ENCODE data around the gene CHI3L1.

Gene CHI3L1

DNA sequence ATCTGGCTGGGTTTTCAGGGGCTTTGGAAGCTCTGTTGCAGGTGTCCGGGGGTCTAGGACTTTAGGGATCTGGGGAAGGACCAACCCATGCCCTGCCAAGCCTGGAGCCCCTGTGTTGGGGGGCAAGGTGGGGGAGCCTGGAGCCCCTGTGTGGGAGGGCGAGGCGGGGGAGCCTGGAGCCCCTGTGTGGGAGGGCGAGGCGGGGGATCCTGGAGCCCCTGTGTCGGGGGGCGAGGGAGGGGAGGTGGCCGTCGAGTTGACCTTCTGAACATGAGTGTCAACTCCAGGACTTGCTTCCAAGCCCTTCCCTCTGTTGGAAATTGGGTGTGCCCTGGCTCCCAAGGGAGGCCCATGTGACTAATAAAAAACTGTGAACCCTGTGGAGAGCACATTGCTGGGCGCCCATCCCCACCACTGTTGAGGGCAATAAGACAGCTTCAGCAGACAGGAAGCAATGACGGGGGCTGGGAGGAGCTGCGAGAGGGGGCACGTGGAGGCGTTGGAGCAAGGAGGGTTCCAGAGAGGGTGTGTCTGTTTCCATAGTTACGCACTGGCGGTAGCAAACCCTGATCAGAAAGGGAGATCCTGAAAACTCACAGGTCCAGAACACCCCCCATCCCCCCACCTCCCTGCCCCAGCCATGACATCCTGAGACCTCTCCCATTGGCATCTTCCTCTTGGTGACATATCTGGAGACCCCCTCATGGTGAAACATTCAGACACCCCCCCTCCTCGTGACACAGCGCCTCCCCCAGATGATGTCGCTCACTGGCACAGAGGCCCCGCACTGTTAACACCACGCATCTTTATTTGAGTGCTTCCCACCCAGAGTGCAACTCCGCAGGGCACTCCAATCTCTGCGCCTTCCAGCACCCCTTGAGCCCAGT lies 19.2 kb downstream of the CHI3L1 start:
- DNase-seq = no peak

DNA sequence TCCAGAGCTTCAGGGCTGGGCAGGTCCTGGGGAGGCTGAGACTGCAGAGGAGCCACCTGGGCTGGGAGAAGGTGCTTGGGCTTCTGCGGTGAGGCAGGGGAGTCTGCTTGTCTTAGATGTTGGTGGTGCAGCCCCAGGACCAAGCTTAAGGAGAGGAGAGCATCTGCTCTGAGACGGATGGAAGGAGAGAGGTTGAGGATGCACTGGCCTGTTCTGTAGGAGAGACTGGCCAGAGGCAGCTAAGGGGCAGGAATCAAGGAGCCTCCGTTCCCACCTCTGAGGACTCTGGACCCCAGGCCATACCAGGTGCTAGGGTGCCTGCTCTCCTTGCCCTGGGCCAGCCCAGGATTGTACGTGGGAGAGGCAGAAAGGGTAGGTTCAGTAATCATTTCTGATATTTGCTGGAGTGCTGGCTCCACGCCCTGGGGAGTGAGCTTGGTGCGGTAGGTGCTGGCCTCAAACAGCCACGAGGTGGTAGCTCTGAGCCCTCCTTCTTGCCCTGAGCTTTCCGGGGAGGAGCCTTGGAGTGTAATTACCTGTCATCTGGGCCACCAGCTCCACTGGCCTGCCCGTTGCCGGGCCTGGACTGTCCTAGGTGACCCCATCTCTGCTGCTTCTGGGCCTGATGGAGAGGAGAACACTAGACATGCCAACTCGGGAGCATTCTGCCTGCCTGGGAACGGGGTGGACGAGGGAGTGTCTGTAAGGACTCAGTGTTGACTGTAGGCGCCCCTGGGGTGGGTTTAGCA lies 20.1 kb downstream of the CHI3L1 start:
- DNase-seq = no peak

GRCh38 chr1:203165800-203166161 lies 20.7 kb downstream of the CHI3L1 start:
- DNase-seq = no peak

DNA sequence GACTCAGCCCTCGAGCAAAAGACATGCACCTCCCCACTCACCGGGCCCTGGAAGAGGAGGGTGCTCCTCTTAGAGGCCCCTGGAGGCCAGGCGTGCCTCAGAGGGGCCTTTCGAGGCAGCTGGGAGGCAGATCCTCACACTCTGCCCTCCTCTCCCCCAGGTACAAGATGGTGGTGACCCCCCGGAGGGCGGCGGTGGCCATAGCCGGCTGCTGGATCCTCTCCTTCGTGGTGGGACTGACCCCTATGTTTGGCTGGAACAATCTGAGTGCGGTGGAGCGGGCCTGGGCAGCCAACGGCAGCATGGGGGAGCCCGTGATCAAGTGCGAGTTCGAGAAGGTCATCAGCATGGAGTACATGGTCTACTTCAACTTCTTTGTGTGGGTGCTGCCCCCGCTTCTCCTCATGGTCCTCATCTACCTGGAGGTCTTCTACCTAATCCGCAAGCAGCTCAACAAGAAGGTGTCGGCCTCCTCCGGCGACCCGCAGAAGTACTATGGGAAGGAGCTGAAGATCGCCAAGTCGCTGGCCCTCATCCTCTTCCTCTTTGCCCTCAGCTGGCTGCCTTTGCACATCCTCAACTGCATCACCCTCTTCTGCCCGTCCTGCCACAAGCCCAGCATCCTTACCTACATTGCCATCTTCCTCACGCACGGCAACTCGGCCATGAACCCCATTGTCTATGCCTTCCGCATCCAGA lies 21.3 kb downstream of the CHI3L1 start:
- no peak for DNase-seq

GRCh38 chr1:203163891-203164635 lies 22.4 kb downstream of the CHI3L1 start:
- no peak for DNase-seq

- no peak for DNase-seq
These were observed 24.1 kb downstream of the CHI3L1 start for GRCh38 chr1:203162403-203162802.

DNA sequence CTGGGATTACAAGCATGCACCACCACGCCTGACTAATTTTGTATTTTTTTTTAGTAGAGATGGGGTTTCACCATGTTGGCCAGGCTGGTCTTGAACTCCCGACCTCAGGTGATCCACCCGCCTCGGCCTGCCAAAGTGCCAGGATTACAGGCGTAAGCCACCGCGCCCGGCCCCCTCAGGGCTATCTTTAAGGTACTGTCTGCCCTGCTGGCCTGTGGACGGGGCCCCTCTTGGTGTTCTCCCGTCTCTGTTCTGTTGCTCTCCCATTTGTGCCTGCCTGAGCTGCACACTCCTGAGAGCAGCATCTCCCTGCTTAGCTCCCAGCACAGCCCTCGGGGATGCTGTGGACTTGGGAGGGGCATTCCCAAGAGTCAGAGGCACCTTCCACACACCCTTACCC lies 24.8 kb downstream of the CHI3L1 start:
- no peak for DNase-seq

- DNase-seq = no peak
These were observed 25.3 kb downstream of the CHI3L1 start for GRCh38 chr1:203161175-203161574.

DNA sequence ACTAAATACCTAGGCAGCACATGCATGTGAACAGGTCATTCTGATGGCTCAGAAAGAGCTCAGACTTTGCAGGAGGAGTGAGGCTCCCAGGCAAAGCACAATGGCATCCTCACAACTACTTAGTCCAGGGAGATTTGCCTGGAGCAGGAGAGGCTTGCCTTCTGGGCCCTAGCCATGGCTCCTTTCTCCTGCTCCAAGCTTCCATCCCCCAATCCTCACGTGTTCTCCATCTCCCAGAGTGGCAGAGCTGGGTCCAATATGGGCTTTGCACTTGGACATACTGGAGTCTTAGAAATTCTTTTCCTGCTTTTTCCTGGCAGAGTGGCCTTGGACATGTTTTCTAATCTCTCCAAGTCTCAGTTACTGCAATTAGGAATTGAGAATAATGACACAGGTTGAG lies 26.7 kb downstream of the CHI3L1 start:
- no peak for DNase-seq

GRCh38 chr1:203158960-203159665 lies 27.4 kb downstream of the CHI3L1 start:
- DNase-seq = peak; percentile 92

- DNase-seq = no peak
These were observed 28.1 kb downstream of the CHI3L1 start for GRCh38 chr1:203158423-203158822.

DNA sequence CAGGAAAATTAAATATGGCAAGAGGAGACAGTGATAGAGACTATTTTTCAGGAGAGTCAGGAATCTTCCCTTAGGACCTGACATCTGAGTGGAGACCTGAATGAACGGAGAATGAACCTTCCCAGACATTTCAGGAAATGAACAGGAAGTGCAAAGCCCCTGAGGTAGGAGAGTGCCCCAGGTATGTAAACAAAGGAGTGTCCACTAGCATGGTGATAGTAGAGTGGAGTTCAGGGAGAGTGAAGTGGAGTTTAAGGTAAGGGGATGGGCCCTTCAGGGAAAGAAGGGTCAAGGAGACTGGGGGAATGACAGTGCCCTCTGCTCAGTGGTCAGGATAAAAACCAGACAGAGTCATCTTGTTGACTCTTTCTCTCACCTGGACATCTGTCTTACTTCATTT lies 30.2 kb downstream of the CHI3L1 start:
- DNase-seq = no peak

DNA sequence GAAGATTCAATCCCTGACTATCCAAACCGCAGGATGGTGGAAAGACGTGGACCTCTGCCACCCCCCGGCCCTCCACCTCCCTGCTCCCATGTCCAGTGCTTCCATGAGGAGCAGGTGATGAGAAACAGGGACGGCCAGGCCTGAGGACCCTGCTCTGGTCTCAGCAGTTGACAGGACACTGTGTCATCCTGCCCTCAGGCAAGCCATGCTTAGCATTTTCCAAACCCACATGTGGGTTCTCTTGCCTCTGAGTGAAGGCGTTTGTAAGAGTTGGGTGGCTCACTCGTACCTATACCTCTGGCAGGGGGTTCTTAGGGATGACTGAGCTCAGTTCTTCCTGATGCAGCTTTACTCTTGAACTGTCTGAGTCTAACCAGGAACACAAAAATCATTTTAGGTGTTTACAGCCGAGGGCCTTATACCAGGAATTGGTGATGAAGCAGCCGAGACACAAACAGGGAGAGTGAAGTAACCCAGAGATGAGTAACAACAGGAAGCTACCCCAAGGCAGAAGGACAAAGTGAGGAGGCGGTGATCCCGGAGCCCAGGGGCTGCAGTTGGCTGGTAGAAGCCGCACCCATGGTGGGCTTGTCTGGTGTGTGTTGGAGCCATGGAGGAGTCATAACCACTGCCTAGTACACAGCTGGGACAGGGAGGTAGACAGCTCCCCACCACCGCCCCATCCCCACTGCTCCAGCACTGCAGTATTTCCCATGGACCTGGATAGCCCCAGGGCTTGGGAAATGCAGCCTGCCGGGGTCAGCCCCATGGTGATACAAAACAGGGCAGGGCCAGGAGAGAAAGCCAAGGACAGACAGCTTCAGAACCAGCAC lies 32.3 kb downstream of the CHI3L1 start:
- DNase-seq = no peak

GRCh38 chr1:203153051-203153988 lies 33.2 kb downstream of the CHI3L1 start:
- DNase-seq = no peak

DNA sequence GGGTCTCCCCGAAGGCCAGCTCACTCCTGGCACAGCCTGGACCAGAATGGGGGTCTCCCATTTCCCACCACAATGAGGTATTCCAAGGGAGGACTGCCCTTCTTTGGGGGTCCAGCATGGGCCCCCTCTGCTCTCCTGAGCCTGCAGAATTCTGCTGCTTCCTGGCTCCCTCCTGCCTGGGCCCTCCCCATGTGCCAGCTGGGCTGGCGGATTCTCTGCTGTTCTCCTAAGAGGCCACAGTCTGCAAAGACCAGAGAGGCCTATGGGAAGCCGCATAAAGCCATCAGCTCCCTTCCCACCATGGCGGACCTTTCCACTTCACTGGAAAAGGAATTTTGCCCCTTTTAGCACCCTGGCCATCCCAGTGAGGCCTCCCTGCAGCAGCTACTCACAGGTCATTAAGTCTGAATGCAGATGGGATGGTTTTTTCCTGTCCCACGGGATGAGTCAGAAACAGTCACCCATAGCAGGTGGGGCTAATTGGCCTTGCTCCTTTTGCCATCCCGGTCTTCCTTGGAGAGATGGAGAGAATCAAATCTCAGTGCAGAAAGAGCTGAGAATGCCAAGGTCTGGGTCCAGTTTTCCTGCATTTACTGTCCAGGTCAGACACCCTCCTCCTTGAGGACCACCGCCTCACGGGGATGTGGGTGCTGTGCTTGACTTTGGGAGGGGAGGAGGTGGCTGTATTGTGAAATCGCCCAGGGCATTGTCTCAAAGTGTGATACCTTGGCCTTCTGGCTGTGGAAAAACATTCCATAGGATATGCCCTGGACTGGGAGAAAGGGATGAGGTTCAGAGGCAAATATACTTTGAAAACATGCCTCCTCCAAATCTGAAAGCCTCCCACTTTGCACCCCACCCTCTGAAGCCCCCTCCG lies 34.1 kb downstream of the CHI3L1 start:
- no peak for DNase-seq

DNA sequence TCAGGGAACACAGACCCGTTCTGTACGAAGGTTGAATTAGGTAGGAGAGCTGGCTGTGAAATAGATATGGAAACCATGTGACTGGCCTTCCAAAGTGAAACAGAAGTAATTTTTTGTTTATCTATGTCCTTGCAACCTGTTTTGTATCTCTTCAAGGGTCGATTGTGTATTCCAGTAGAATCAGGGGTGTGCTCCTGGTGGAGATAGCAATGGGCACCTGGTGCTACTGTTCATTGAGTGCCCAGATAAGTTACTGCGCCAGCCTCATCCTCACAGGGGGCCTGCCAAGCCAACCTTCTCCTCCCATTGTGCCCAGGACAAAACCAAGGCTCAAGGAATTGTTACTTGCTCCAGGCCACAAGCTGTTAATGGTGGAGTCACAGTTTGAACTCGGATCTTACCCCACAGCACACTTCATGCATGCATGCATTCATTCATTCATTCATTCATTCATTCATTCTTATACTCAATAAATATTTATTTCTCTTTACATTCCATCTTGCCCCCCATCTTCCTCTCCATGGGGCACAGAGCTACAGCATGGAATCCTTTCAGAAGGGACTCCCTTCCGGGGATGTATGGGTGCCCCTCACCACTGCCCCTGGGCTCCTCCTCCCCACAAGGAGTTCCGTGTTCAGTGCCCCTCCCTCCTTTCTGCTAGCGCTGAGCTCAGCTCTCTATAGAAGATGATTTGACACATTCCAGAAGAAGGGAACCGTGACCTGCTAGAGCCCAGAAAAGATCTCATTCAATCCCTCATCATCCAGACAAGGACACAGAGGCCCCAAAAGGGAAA lies 34.9 kb downstream of the CHI3L1 start:
- DNase-seq = no peak

GRCh38 chr1:203150511-203151297 lies 35.8 kb downstream of the CHI3L1 start:
- DNase-seq = no peak

All from NCI-H2171 (cell line).